ENCODE results near the gene PRKCE.

Gene PRKCE

DNA sequence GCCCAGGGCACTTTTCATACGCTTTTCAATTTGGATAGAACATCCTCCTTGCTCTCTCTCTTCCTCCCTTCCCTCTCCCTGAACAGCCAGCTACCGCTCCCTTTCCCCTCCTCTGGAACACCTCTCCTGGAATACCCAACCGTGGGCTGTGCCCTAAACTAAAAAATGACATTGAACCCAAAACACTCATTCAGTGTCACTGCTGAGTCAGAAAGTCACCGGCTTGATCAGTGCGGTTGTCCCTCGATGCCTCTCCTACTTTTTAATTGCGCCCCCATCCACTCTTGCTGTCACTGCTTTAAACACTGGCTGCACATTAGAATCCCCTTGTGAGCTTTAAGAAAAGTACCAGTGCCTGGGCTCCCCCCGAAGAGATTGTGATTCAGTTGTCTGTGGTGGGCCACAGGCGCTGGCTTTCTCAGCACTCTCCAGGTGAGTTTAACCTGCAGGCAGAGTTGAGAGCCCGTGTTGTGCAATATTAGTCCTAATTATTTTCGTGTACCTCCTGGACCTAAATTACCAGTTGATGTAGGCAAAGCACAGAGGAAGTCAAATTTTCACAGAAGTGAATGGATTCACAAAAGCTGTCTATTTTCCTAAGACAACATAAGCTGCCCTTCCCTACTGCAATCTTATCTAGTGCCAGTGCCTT is 302.0 kb downstream of the PRKCE start:
- Histone ChIP-seq H4K5ac (ENCODE audit: low read length) (no peak overlapping the region), H3K56ac (ENCODE audit: low read length) (no peak overlapping the region), H3K27ac (ENCODE audit: low read depth, low read length) (no peak overlapping the region), H3K4me2 (ENCODE audit: low read length) (no peak overlapping the region), H3K4me1 (ENCODE audit: control insufficient read depth, low read depth, low read length) (no peaks in the 10 kb centered on the region), H4K8ac (ENCODE audit: low read depth, low read length) (no peak overlapping the region), H2BK120ac (ENCODE audit: low read depth, low read length) (no peak overlapping the region), H3K4me3 (ENCODE audit: low read length) (no peak overlapping the region), H2BK15ac (replicated peaks; ENCODE audit: low read depth) (no peak overlapping the region), H3K18ac (ENCODE audit: low read length) (no peak overlapping the region), H3K9ac (ENCODE audit: low read length) (no peak overlapping the region), H3K27me3 (ENCODE audit: insufficient read depth, low read length, poor library complexity) (no peaks in the 10 kb centered on the region), H2BK5ac (ENCODE audit: low read length) (no peak overlapping the region), H3K4ac (ENCODE audit: low read depth, low read length) (no peak overlapping the region), H3K23ac (ENCODE audit: low read length) (no peak overlapping the region), H2AK5ac (ENCODE audit: low read length) (no peak overlapping the region), H3K79me2 (ENCODE audit: control insufficient read depth, insufficient read depth, low read length) (no peaks in the 10 kb centered on the region), H3K79me1 (ENCODE audit: low read length) (no peaks in the 10 kb centered on the region), H3K36me3 (ENCODE audit: control insufficient read depth, insufficient read depth, low read length) (no peaks in the 10 kb centered on the region)
- DNase-seq, result no peak
- no CpG with 5 or more reads among the region's 11 CpGs for WGBS (ENCODE audit: extremely low coverage, insufficient coverage, low lambda C conversion rate)

DNA sequence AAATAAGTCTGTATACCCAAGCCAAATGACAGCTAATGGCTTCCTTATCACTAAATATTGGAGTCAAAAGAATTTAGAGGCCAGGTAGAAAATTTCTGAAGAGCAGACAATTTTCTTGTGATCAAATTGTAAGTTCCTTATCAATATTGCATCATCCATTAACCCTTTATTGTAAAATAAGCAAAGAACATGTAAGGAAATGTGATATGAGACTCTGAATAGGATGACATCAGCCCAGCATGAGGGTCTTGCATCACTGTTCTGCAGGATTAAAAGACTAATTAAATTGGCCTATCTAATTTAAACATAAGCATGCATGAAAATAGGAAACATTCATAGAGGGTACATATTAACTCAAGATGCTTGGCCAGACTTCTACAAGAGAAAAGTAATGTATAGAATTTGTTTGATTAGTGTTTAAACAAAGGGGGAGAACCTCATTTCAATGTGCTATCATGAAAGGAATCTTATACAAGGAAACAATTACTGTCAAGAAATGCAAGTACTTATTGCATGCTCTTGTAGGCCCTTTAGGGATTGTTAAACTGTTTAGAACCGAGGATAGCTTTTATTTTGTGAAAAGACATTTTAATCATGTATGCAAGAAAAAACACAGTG is 302.9 kb downstream of the PRKCE start:
- H3K79me2 ChIP-seq (ENCODE audit: control insufficient read depth, insufficient read depth, low read length), result no peaks in the 10 kb centered on the region
- no peak overlapping the region for H3K27ac ChIP-seq (ENCODE audit: low read depth, low read length)
- H2BK120ac ChIP-seq (ENCODE audit: low read depth, low read length), result no peak overlapping the region
- H2AK5ac ChIP-seq (ENCODE audit: low read length), result no peak overlapping the region
- H3K4ac ChIP-seq (ENCODE audit: low read depth, low read length), result no peak overlapping the region
- H3K4me2 ChIP-seq (ENCODE audit: low read length), result no peak overlapping the region
- H4K8ac ChIP-seq (ENCODE audit: low read depth, low read length), result no peak overlapping the region
- H3K23ac ChIP-seq (ENCODE audit: low read length), result no peak overlapping the region
- no peaks in the 10 kb centered on the region for H3K79me1 ChIP-seq (ENCODE audit: low read length)
- H4K5ac ChIP-seq (ENCODE audit: low read length), result no peak overlapping the region
- H3K36me3 ChIP-seq (ENCODE audit: control insufficient read depth, insufficient read depth, low read length), result no peaks in the 10 kb centered on the region
- no peak overlapping the region for H3K9ac ChIP-seq (ENCODE audit: low read length)
- H2BK15ac ChIP-seq (replicated peaks; ENCODE audit: low read depth), result no peak overlapping the region
- H3K18ac ChIP-seq (ENCODE audit: low read length), result no peak overlapping the region
- DNase-seq, result no peak
- no peak overlapping the region for H3K56ac ChIP-seq (ENCODE audit: low read length)
- H2BK5ac ChIP-seq (ENCODE audit: low read length), result no peak overlapping the region
- no peak overlapping the region for H3K4me3 ChIP-seq (ENCODE audit: low read length)
- no peaks in the 10 kb centered on the region for H3K4me1 ChIP-seq (ENCODE audit: control insufficient read depth, low read depth, low read length)
- H3K27me3 ChIP-seq (ENCODE audit: insufficient read depth, low read length, poor library complexity), result no peaks in the 10 kb centered on the region
- no CpG with 5 or more reads among the region's 1 CpG for WGBS (ENCODE audit: extremely low coverage, insufficient coverage, low lambda C conversion rate)

GRCh38 chr2:45957533-45958227 is 306.2 kb downstream of the PRKCE start:
- Histone ChIP-seq H3K27me3 (ENCODE audit: insufficient read depth, low read length, poor library complexity) (no peaks in the 10 kb centered on the region), H2BK120ac (ENCODE audit: low read depth, low read length) (no peak overlapping the region), H3K79me1 (ENCODE audit: low read length) (no peaks in the 10 kb centered on the region), H3K4me1 (ENCODE audit: control insufficient read depth, low read depth, low read length) (no peaks in the 10 kb centered on the region), H3K36me3 (ENCODE audit: control insufficient read depth, insufficient read depth, low read length) (no peaks in the 10 kb centered on the region), H3K4me3 (ENCODE audit: low read length) (no peak overlapping the region), H2BK5ac (ENCODE audit: low read length) (no peak overlapping the region), H2AK5ac (ENCODE audit: low read length) (no peak overlapping the region), H3K27ac (ENCODE audit: low read depth, low read length) (no peak overlapping the region), H3K4me2 (ENCODE audit: low read length) (no peak overlapping the region), H3K18ac (ENCODE audit: low read length) (no peak overlapping the region), H3K23ac (ENCODE audit: low read length) (no peak overlapping the region), H3K56ac (ENCODE audit: low read length) (no peak overlapping the region), H3K79me2 (ENCODE audit: control insufficient read depth, insufficient read depth, low read length) (no peaks in the 10 kb centered on the region), H3K4ac (ENCODE audit: low read depth, low read length) (no peak overlapping the region), H4K8ac (ENCODE audit: low read depth, low read length) (no peak overlapping the region), H2BK15ac (replicated peaks; ENCODE audit: low read depth) (no peak overlapping the region), H4K5ac (ENCODE audit: low read length) (no peak overlapping the region), H3K9ac (ENCODE audit: low read length) (no peak overlapping the region)
- WGBS (ENCODE audit: extremely low coverage, insufficient coverage, low lambda C conversion rate), result no CpG with 5 or more reads among the region's 4 CpGs
- no peak for DNase-seq

GRCh38 chr2:45960057-45960863 is 308.8 kb downstream of the PRKCE start:
- Histone ChIP-seq H3K36me3 (ENCODE audit: control insufficient read depth, insufficient read depth, low read length) (no peaks in the 10 kb centered on the region), H2BK5ac (ENCODE audit: low read length) (no peak overlapping the region), H3K27ac (ENCODE audit: low read depth, low read length) (no peak overlapping the region), H3K4me2 (ENCODE audit: low read length) (no peak overlapping the region), H3K4me3 (ENCODE audit: low read length) (no peak overlapping the region), H2BK120ac (ENCODE audit: low read depth, low read length) (no peak overlapping the region), H3K27me3 (ENCODE audit: insufficient read depth, low read length, poor library complexity) (no peaks in the 10 kb centered on the region), H3K4me1 (ENCODE audit: control insufficient read depth, low read depth, low read length) (no peaks in the 10 kb centered on the region), H3K9ac (ENCODE audit: low read length) (no peak overlapping the region), H3K4ac (ENCODE audit: low read depth, low read length) (no peak overlapping the region), H3K79me1 (ENCODE audit: low read length) (no peaks in the 10 kb centered on the region), H3K56ac (ENCODE audit: low read length) (no peak overlapping the region), H4K5ac (ENCODE audit: low read length) (no peak overlapping the region), H2BK15ac (replicated peaks; ENCODE audit: low read depth) (no peak overlapping the region), H4K8ac (ENCODE audit: low read depth, low read length) (no peak overlapping the region), H3K23ac (ENCODE audit: low read length) (no peak overlapping the region), H3K79me2 (ENCODE audit: control insufficient read depth, insufficient read depth, low read length) (no peaks in the 10 kb centered on the region), H3K18ac (ENCODE audit: low read length) (no peak overlapping the region), H2AK5ac (ENCODE audit: low read length) (no peak overlapping the region)
- no peak for DNase-seq
- no CpG with 5 or more reads among the region's 8 CpGs for WGBS (ENCODE audit: extremely low coverage, insufficient coverage, low lambda C conversion rate)

GRCh38 chr2:45962177-45962921 is 310.9 kb downstream of the PRKCE start:
- H2BK120ac ChIP-seq (ENCODE audit: low read depth, low read length), result no peak overlapping the region
- no peaks in the 10 kb centered on the region for H3K4me1 ChIP-seq (ENCODE audit: control insufficient read depth, low read depth, low read length)
- no peak overlapping the region for H4K8ac ChIP-seq (ENCODE audit: low read depth, low read length)
- H2BK5ac ChIP-seq (ENCODE audit: low read length), result no peak overlapping the region
- H4K5ac ChIP-seq (ENCODE audit: low read length), result no peak overlapping the region
- no peak overlapping the region for H3K4me2 ChIP-seq (ENCODE audit: low read length)
- H2BK15ac ChIP-seq (replicated peaks; ENCODE audit: low read depth), result no peak overlapping the region
- H3K23ac ChIP-seq (ENCODE audit: low read length), result no peak overlapping the region
- no peak overlapping the region for H3K4ac ChIP-seq (ENCODE audit: low read depth, low read length)
- no peak overlapping the region for H2AK5ac ChIP-seq (ENCODE audit: low read length)
- H3K56ac ChIP-seq (ENCODE audit: low read length), result no peak overlapping the region
- DNase-seq, result no peak
- H3K4me3 ChIP-seq (ENCODE audit: low read length), result no peak overlapping the region
- H3K79me2 ChIP-seq (ENCODE audit: control insufficient read depth, insufficient read depth, low read length), result no peaks in the 10 kb centered on the region
- H3K27me3 ChIP-seq (ENCODE audit: insufficient read depth, low read length, poor library complexity), result no peaks in the 10 kb centered on the region
- no peak overlapping the region for H3K9ac ChIP-seq (ENCODE audit: low read length)
- no peak overlapping the region for H3K18ac ChIP-seq (ENCODE audit: low read length)
- H3K27ac ChIP-seq (ENCODE audit: low read depth, low read length), result no peak overlapping the region
- no CpG with 5 or more reads among the region's 7 CpGs for WGBS (ENCODE audit: extremely low coverage, insufficient coverage, low lambda C conversion rate)
- H3K36me3 ChIP-seq (ENCODE audit: control insufficient read depth, insufficient read depth, low read length), result no peaks in the 10 kb centered on the region
- no peaks in the 10 kb centered on the region for H3K79me1 ChIP-seq (ENCODE audit: low read length)
